NCI-H345 treated with DMSO at 0.1 percent for 48 hours (cell line): Measurements from ENCODE around the gene ADAMTS5.

ENCODE experiments used
- DNase-seq: peaks from one replicate; lab custom pipeline; 2025; ENCODE audit not compliant: unreplicated experiment; lab: John Stamatoyannopoulos, UW

ADAMTS5 gene

GRCh38 chr21:26949830-26950229 is 17.1 kb downstream of the ADAMTS5 start:
- no peak for DNase-seq

- DNase-seq = no peak
Observed at GRCh38 chr21:26948194-26948593, 18.7 kb downstream of the ADAMTS5 start.

GRCh38 chr21:26946744-26947446 is 20.0 kb downstream of the ADAMTS5 start:
- DNase-seq = no peak

GRCh38 chr21:26945916-26946675 is 20.8 kb downstream of the ADAMTS5 start:
- no peak for DNase-seq

GRCh38 chr21:26943921-26944320 is 23.0 kb downstream of the ADAMTS5 start:
- DNase-seq = no peak

- no peak for DNase-seq
Observed at GRCh38 chr21:26941421-26941820, 25.5 kb downstream of the ADAMTS5 start.

- DNase-seq = no peak
Observed at GRCh38 chr21:26939601-26940111, 27.2 kb downstream of the ADAMTS5 start.

- DNase-seq = no peak
Observed at GRCh38 chr21:26936641-26937040, 30.2 kb downstream of the ADAMTS5 start.

- DNase-seq = no peak
Observed at GRCh38 chr21:26935977-26936376, 30.9 kb downstream of the ADAMTS5 start.

- DNase-seq = no peak
Observed at GRCh38 chr21:26934383-26934782, 32.5 kb downstream of the ADAMTS5 start.

- DNase-seq = no peak
Observed at GRCh38 chr21:26933448-26933847, 33.4 kb downstream of the ADAMTS5 start.

- no peak for DNase-seq
Observed at GRCh38 chr21:26925636-26926035, 41.3 kb downstream of the ADAMTS5 start.

- DNase-seq = no peak
Observed at GRCh38 chr21:26925122-26925521, 41.8 kb downstream of the ADAMTS5 start.

GRCh38 chr21:26923986-26924385 is 42.9 kb downstream of the ADAMTS5 start:
- DNase-seq = no peak

- DNase-seq = no peak
Observed at GRCh38 chr21:26920055-26920454, 46.8 kb downstream of the ADAMTS5 start.

GRCh38 chr21:26918323-26919079 is 48.4 kb downstream of the ADAMTS5 start:
- DNase-seq = no peak

- DNase-seq = no peak
Observed at GRCh38 chr21:26916799-26917198, 50.1 kb downstream of the ADAMTS5 start.

GRCh38 chr21:26914557-26914956 is 52.3 kb downstream of the ADAMTS5 start:
- DNase-seq = no peak

GRCh38 chr21:26912466-26912865 is 54.4 kb downstream of the ADAMTS5 start:
- no peak for DNase-seq

GRCh38 chr21:26909972-26910371 is 56.9 kb downstream of the ADAMTS5 start:
- DNase-seq = no peak

- DNase-seq = no peak
Observed at GRCh38 chr21:26900980-26901379, 65.9 kb downstream of the ADAMTS5 start.

GRCh38 chr21:26892151-26892550 is 74.7 kb downstream of the ADAMTS5 start:
- DNase-seq = no peak
